Fibroblast of pulmonary artery (primary cell): ENCODE data around the gene PRRC2A.

Experiments used
- DNase-seq: peaks from one replicate; pipeline ENCODE4 v3.0.0-alpha.2; 2010; ENCODE audit warnings: low read depth
- H3K4me3 ChIP-seq: replicated peaks from 2 replicates; pipeline ENCODE4 v1.5.1; 2011; ENCODE audit warnings: low read depth, mild to moderate bottlenecking, control low read depth, low read length, moderate library complexity
- CTCF ChIP-seq: IDR thresholded peaks from 2 replicates; pipeline ENCODE4 v1.5.1; 2011; ENCODE audit warnings: mild to moderate bottlenecking, control low read depth, low read length, inconsistent platforms; ENCODE audit errors: missing control alignments

Gene PRRC2A

GRCh38 chr6:31663126-31663960 is 42.8 kb downstream of the PRRC2A start:
- no peak for TF ChIP-seq CTCF
- DNase-seq, result peak; percentile 27
- peak overlapping the region; percentile 96 for H3K4me3 ChIP-seq

GRCh38 chr6:31663961-31664789 is 43.7 kb downstream of the PRRC2A start:
- H3K4me3 ChIP-seq, result peak overlapping the region; percentile 96
- DNase-seq, result peak; percentile 75
- TF ChIP-seq CTCF, result no peak

DNA sequence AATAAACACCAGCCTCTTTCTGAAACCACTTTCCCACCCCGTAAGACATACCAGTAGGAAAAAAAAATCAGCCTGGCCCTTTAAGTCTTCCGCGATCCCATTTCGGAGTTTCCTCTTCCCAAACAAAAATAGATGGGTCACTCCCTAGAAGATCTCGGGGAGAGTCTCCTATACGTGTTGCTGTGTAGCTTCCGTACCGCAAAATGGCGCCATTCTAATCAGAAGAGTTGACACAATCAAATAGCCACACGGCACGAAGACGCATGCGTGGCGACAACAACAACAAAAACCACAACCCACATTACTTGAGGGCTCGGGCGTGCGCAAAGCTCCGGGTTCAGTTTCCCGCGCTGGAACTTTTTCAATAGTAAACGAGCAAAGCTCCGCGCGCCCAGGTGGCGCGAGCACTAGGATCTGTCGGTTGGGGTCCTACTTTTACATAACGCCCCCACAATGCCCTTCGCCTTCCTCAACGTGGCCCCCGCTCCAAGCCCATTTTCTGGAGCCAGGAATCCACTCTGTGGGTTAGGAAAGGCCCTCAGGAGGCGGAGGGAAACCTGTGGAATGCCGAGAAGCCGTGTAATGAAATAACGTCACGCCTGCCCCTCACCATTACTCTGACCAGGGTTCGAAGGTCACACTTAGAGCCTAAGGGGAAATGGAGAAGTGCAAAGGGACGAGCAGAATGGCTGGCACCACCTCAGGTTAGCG is 44.4 kb downstream of the PRRC2A start, which contains the start of gene GPANK1:
GPANK1 (minus strand) TSS at position 208 of the 711 bp plus-strand sequence. CDS start 519 bp downstream, outside the sequence.
- no peak for TF ChIP-seq CTCF
- peak within 1 kb of the TSS; percentile 96 for H3K4me3 ChIP-seq
- DNase-seq, result peak; percentile 97

GRCh38 chr6:31665501-31666336 is 45.2 kb downstream of the PRRC2A start, which contains the start of gene CSNK2B:
CSNK2B (plus strand) TSS chr6:31666080; CDS start chr6:31666832, 752 bp downstream.
- DNase-seq, result peak; percentile 97
- peak within 1 kb of the TSS; percentile 96 for H3K4me3 ChIP-seq
- no peak for TF ChIP-seq CTCF

DNA sequence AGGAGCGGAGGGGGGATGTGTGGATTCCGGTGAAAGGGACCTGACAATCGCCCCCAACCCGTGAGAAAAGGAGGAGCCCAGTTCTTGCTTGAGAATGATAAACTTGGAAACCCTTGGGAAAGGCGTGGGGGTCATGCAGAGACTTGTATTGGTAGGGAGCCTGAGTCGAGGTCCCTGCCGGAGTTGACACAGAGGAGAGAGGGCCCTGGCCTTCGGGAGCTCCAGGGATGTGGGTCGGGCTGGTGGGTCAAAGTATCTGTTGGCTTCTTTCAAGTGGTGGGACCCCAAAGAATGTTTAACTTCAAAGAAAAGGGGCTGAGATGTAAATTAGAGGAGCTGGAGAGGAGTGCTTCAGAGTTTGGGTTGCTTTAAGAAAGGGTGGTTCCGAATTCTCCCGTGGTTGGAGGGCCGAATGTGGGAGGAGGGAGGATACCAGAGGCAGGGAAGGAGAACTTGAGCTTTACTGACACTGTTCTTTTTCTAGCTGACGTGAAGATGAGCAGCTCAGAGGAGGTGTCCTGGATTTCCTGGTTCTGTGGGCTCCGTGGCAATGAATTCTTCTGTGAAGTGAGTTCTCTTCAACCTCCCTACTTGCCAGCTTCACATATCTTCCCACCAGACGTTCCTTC is 45.9 kb downstream of the PRRC2A start:
- no peak for DNase-seq
- no peak for TF ChIP-seq CTCF
- peak overlapping the region; percentile 96 for H3K4me3 ChIP-seq
